Right lobe of liver (tissue), 4 donors: ENCODE measurements around the gene LBHD1.

ENCODE experiments used
- POLR2A ChIP-seq: fragments of 450-650 bp; IDR thresholded peaks from one replicate; pipeline ENCODE4 v1.6.1; 2017; ENCODE audit warnings: antibody characterized with exemption, mild to moderate bottlenecking
- TF ChIP-seq, protein P1 (sequence below), 4 donors: fragments of 200-600 bp in 3 of 4; fragments of 450-650 bp in 1 of 4; IDR thresholded peaks; one replicate each; pipeline versions ENCODE4 v1.5.1 to v1.8.0; 2016 to 2022; ENCODE audit warnings: antibody characterized with exemption in 4 of 4, mild to moderate bottlenecking in 2 of 4
- donor health status: DM: no; HTN: no; CAD: no.
- donor health status: DM: no; HTN: no; CAD: no.
- donor health status: DM: no; HTN: yes; CAD: no.

- TF ChIP-seq, protein P1, sequence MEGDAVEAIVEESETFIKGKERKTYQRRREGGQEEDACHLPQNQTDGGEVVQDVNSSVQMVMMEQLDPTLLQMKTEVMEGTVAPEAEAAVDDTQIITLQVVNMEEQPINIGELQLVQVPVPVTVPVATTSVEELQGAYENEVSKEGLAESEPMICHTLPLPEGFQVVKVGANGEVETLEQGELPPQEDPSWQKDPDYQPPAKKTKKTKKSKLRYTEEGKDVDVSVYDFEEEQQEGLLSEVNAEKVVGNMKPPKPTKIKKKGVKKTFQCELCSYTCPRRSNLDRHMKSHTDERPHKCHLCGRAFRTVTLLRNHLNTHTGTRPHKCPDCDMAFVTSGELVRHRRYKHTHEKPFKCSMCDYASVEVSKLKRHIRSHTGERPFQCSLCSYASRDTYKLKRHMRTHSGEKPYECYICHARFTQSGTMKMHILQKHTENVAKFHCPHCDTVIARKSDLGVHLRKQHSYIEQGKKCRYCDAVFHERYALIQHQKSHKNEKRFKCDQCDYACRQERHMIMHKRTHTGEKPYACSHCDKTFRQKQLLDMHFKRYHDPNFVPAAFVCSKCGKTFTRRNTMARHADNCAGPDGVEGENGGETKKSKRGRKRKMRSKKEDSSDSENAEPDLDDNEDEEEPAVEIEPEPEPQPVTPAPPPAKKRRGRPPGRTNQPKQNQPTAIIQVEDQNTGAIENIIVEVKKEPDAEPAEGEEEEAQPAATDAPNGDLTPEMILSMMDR (IDR thresholded peaks at IDR 0.05): no peak
- no peak for TF ChIP-seq POLR2A
Measured at GRCh38 chr11:62669420-62670161, 2.5 kb downstream of the LBHD1 start.
